HCT116 (cell line): Measurements from ENCODE around the gene EML1. TPM values are rescaled to one million over a fixed set of nuclear protein-coding genes. Genes with fewer than 3 reads are reported as not detected.

Source experiments
- ATAC-seq: fragments of 200-7000 bp; cut with Tn5 transposase; 2 replicates; pipeline ENCODE4 v1.9.1; 2020; ENCODE audit warnings: mild to moderate bottlenecking, moderate library complexity
- BruUV-seq: library from RNA; stranded (reverse); fragments of 400-500 nt; replicated peaks from 2 replicates; lab custom pipeline; 2021; lab: Mats Ljungman, UMichigan
- CTCF ChIA-PET: fragments of 300-600 bp; sonication (Branson Sonifier 250); formaldehyde crosslinking; loops from one replicate; lab custom pipeline; 2021; ENCODE audit warnings: antibody characterized with exemption; lab: Charles Lee
- POLR2A ChIA-PET: fragments of 300-600, 350-600 bp; sonication (Branson Sonifier 250); formaldehyde crosslinking; loops from one replicate; lab custom pipeline; 2021; ENCODE audit warnings: antibody characterized with exemption; lab: Charles Lee
- RAD21 ChIA-PET, 2 experiments: fragments of 300-600 bp; sonication (Branson Sonifier 250); formaldehyde crosslinking; loops; one replicate each; lab custom pipeline; 2023; ENCODE audit warnings: low total read pairs in 2 of 2; ENCODE audit not compliant: uncharacterized antibody in 2 of 2, unreplicated experiment in 2 of 2, low non-redundant PET in 1 of 2; lab: Charles Lee
- DNase-seq: peaks from one replicate; pipeline ENCODE4 v3.0.0-alpha.2; 2010; ENCODE audit warnings: low read depth, low spot score
- H2AFZ ChIP-seq: fragments of 200-600 bp; shearing (Covaris generic), sonication (generic); 2 replicates; pipeline ENCODE4 v1.6.1; 2017; ENCODE audit warnings: low read depth, mixed run types, mixed read lengths, antibody characterized with exemption, low read length; ENCODE audit not compliant: poor library complexity, severe bottlenecking
- H3K27ac ChIP-seq: 2 replicates; pipeline ENCODE4 v1.5.1; 2012; ENCODE audit warnings: low read depth, low read length
- H3K27me3 ChIP-seq: fragments of 200-600 bp; sonication (generic); 2 replicates; pipeline ENCODE4 v1.6.1; 2016; ENCODE audit warnings: mixed run types, low read length, mixed read lengths; ENCODE audit not compliant: insufficient read depth
- H3K36me3 ChIP-seq, 2 experiments: fragments of 200-500 bp in 1 of 2; fragments of 200-600 bp in 1 of 2; sonication (Bioruptor generic) in 1 of 2; sonication (generic) in 1 of 2; 2 replicates each; pipeline versions ENCODE4 v1.5.1 to v1.6.1; 2014 to 2016; ENCODE audit warnings: low read length in 2 of 2, inconsistent platforms in 1 of 2, mixed read lengths in 1 of 2, mixed run types in 1 of 2; ENCODE audit not compliant: insufficient read depth in 2 of 2, control insufficient read depth in 1 of 2
- H3K4me1 ChIP-seq, 2 experiments: fragments of 200-600 bp in 1 of 2; sonication (generic) in 1 of 2; 2 replicates each; pipeline versions ENCODE4 v1.5.1 to v1.6.1; 2012 to 2017; ENCODE audit warnings: low read length in 2 of 2, inconsistent platforms in 1 of 2, mild to moderate bottlenecking in 1 of 2, mixed read lengths in 1 of 2, mixed run types in 1 of 2, moderate library complexity in 1 of 2; ENCODE audit not compliant: insufficient read depth in 2 of 2, control insufficient read depth in 1 of 2
- H3K4me2 ChIP-seq: fragments of 200-600 bp; sonication (generic); 2 replicates; pipeline ENCODE4 v1.6.1; 2017; ENCODE audit warnings: mixed run types, low read length, mixed read lengths
- H3K4me3 ChIP-seq, 2 experiments: fragments of 200-600 bp in 1 of 2; sonication (generic) in 1 of 2; replicated peaks in 1 of 2; 2 replicates each; pipeline ENCODE4 v1.5.1; 2011 to 2016; ENCODE audit warnings: low read length in 2 of 2, control low read depth in 1 of 2, low read depth in 1 of 2, mild to moderate bottlenecking in 1 of 2, mixed read lengths in 1 of 2, mixed run types in 1 of 2
- H3K79me2 ChIP-seq: fragments of 200-600 bp; sonication (generic); 2 replicates; pipeline ENCODE4 v1.6.1; 2017; ENCODE audit warnings: mild to moderate bottlenecking, mixed run types, low read length, moderate library complexity, mixed read lengths; ENCODE audit not compliant: insufficient read depth
- H3K9ac ChIP-seq: fragments of 200-600 bp; sonication (generic); 2 replicates; pipeline ENCODE4 v1.6.1; 2016; ENCODE audit warnings: low read length, mixed read lengths
- H3K9me2 ChIP-seq: fragments of 200-600 bp; sonication (generic), shearing (Covaris generic); 2 replicates; pipeline ENCODE4 v1.6.1; 2017; ENCODE audit warnings: mixed run types, mild to moderate bottlenecking, moderate library complexity; ENCODE audit not compliant: insufficient read depth
- H3K9me3 ChIP-seq, 2 experiments: fragments of 200-500 bp in 1 of 2; fragments of 200-600 bp in 1 of 2; sonication (Bioruptor generic) in 1 of 2; sonication (generic) in 1 of 2; 2 replicates each; pipeline ENCODE4 v1.6.1; 2014 to 2017; ENCODE audit warnings: low read length in 2 of 2, mixed read lengths in 2 of 2, inconsistent platforms in 1 of 2, low read depth in 1 of 2, mild to moderate bottlenecking in 1 of 2, mixed run types in 1 of 2, moderate library complexity in 1 of 2; ENCODE audit not compliant: control insufficient read depth in 1 of 2, insufficient read depth in 1 of 2
- H4K20me1 ChIP-seq: fragments of 200-600 bp; sonication (generic), shearing (Covaris generic); 2 replicates; pipeline ENCODE4 v1.6.1; 2017; ENCODE audit warnings: mixed run types, mild to moderate bottlenecking, moderate library complexity; ENCODE audit not compliant: insufficient read depth
- CBX3 ChIP-seq: IDR thresholded peaks from 2 replicates; pipeline ENCODE4 v1.6.1; 2012; ENCODE audit warnings: low read depth
- CEBPB ChIP-seq: IDR thresholded peaks from 2 replicates; pipeline ENCODE4 v1.6.1; 2012; ENCODE audit warnings: low read depth
- EGR1 ChIP-seq: IDR thresholded peaks from 2 replicates; pipeline ENCODE4 v1.6.1; 2012; ENCODE audit warnings: low read depth
- ELF1 ChIP-seq: IDR thresholded peaks from 2 replicates; pipeline ENCODE4 v1.6.1; 2012; ENCODE audit warnings: low read depth, borderline replicate concordance
- EZH2phosphoT487 ChIP-seq: fragments of 200-600 bp; IDR thresholded peaks from 2 replicates; pipeline ENCODE4 v1.6.1; 2018; ENCODE audit warnings: antibody characterized with exemption, borderline replicate concordance
- FOSL1 ChIP-seq: IDR thresholded peaks from 2 replicates; pipeline ENCODE4 v1.6.1; 2012; ENCODE audit warnings: low read depth
- JUND ChIP-seq: IDR thresholded peaks from 2 replicates; pipeline ENCODE4 v1.6.1; 2012
- POLR2A ChIP-seq: IDR thresholded peaks from 2 replicates; pipeline ENCODE4 v1.7.0; 2011; ENCODE audit warnings: borderline replicate concordance; ENCODE audit not compliant: insufficient read depth, insufficient read length; ENCODE audit errors: extremely low read depth
- POLR2AphosphoS5 ChIP-seq: IDR thresholded peaks from 2 replicates; pipeline ENCODE4 v1.6.1; 2011; ENCODE audit warnings: mild to moderate bottlenecking, low read depth, low read length, moderate library complexity
- RAD21 ChIP-seq: IDR thresholded peaks from 2 replicates; pipeline ENCODE4 v1.6.1; 2012; ENCODE audit warnings: low read depth, mild to moderate bottlenecking
- SP1 ChIP-seq: IDR thresholded peaks from 2 replicates; pipeline ENCODE4 v1.6.1; 2012; ENCODE audit warnings: low read depth
- YY1 ChIP-seq: IDR thresholded peaks from 2 replicates; pipeline ENCODE4 v1.6.1; 2011; ENCODE audit warnings: low read length, low read depth, moderate library complexity, mild to moderate bottlenecking; ENCODE audit not compliant: insufficient replicate concordance; ENCODE audit errors: extremely low read depth
- ZFX ChIP-seq: fragments of 450-650 bp; IDR thresholded peaks from 2 replicates; pipeline ENCODE4 v1.6.1; 2017
- ZNF274 ChIP-seq: fragments of 200-500 bp; sonication (Bioruptor generic); IDR thresholded peaks from 2 replicates; pipeline ENCODE4 v1.6.1; 2014; ENCODE audit warnings: mild to moderate bottlenecking, low read depth, low read length, inconsistent platforms
- intact Hi-C: fragments of 100-400 bp; cut with micrococcal nuclease; formaldehyde crosslinking; loops from 2 replicates; pipeline ENCODE4 v1.10.0; 2022
- total RNA-seq: library from RNA; stranded (reverse); gene quantifications from one replicate; pipeline ENCODE4 v1.2.1, GENCODE V29; 2021; ENCODE audit not compliant: unreplicated experiment
- TF ChIP-seq, protein P1 (sequence below): IDR thresholded peaks from 2 replicates; pipeline ENCODE4 v1.6.1; 2012
- TF ChIP-seq, protein P2 (sequence below): IDR thresholded peaks from 2 replicates; pipeline ENCODE4 v1.6.1; 2011; ENCODE audit warnings: mild to moderate bottlenecking, low read length, moderate library complexity; ENCODE audit not compliant: insufficient replicate concordance; ENCODE audit errors: extremely low read depth

EML1 gene
- total RNA-seq, 1 experiment from 2014 or later = 7.4 TPM

DNA sequence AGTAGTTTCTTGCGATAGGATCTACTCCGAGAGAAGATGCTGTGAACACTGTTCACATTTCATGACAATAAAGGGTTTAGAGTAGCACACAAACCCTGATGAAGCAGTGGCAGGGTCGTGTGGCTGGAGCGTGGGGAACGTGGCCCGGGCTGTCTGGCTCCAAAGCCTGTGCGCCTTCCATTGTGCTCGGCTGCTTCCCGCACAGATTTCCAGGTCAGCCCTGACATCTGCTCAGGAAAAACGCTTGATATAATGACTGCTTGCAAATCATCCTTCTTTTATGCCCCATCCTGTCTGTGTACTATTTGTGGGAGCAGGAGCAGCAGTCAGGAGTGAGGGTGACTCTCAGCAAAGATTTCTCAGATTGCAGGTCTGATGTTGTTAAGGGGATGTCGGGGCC is 78.6 kb downstream of the EML1 start:
- ChIA-PET POLR2A (no interaction called here), RAD21 (no interaction called here), CTCF (no interaction called here)
- DNase-seq (no peak), ATAC-seq (no peak)
- no peak overlapping the region for H3K27ac ChIP-seq
- no peak overlapping the region for H3K4me3 ChIP-seq
- H3K9me2 ChIP-seq = no peaks in the 10 kb centered on the region
- no peaks in the 10 kb centered on the region for H3K9me3 ChIP-seq
- no TSS peak for BruUV-seq
- H3K79me2 ChIP-seq = no peaks in the 10 kb centered on the region
- no peak overlapping the region for H2AFZ ChIP-seq
- no peaks in the 10 kb centered on the region for H3K36me3 ChIP-seq
- peaks cover 21% of the 10 kb centered on the region for H3K27me3 ChIP-seq
- no peaks in the 10 kb centered on the region for H4K20me1 ChIP-seq
- TF ChIP-seq EGR1 = no peak
- TF ChIP-seq RAD21 = no peak
- TF ChIP-seq, protein P1, sequence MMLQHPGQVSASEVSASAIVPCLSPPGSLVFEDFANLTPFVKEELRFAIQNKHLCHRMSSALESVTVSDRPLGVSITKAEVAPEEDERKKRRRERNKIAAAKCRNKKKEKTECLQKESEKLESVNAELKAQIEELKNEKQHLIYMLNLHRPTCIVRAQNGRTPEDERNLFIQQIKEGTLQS = no peak
- TF ChIP-seq SP1 = no peak
- no peak for TF ChIP-seq FOSL1
- TF ChIP-seq ELF1 = no peak
- no peak for TF ChIP-seq POLR2A
- no peak for TF ChIP-seq ZNF274
- no peak overlapping the region for H3K9ac ChIP-seq
- intact Hi-C loops = no loop called here
- no peak overlapping the region for H3K4me2 ChIP-seq
- no peaks in the 10 kb centered on the region for H3K4me1 ChIP-seq

DNA sequence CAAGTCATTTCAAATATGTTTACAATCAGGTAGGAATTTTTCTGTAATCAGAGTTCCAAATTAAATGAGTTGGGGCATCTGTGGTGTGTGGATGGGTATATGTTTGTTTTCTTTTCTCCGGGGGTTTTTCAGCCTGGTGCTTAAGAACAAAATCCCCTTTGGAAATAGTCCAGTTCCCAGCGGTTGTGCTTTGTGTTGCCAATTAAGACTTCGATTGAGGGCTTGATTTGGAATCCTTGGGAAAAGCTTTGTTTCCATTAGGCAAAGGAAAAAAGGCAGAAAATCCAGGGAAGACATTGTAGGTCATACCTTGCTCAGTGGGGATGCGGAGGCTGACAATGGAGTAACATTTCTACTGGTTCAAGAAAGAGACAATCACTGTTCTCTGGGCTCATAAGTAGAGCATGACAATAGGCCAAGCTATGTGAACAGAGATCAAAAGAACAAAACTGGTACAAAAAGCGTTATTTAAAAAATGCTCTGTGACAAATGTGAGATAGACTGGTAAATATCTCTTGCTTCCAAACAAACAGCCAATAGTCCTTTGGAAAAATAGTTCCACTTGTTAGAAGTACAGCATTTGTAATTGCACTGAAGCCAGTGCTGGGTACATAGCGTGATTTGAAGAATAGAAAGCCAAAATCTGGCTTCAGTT is 79.7 kb downstream of the EML1 start:
- no peaks in the 10 kb centered on the region for H3K36me3 ChIP-seq
- H3K4me3 ChIP-seq = no peak overlapping the region
- ChIA-PET CTCF (no interaction called here), POLR2A (no interaction called here), RAD21 (no interaction called here)
- intact Hi-C loops = no loop called here
- no TSS peak for BruUV-seq
- no peak overlapping the region for H3K27ac ChIP-seq
- no peak overlapping the region for H3K9ac ChIP-seq
- H3K4me2 ChIP-seq = no peak overlapping the region
- no peaks in the 10 kb centered on the region for H3K79me2 ChIP-seq
- no peaks in the 10 kb centered on the region for H3K4me1 ChIP-seq
- DNase-seq (no peak), ATAC-seq (no peak)
- no peak overlapping the region for H2AFZ ChIP-seq
- no peaks in the 10 kb centered on the region for H4K20me1 ChIP-seq
- no peaks in the 10 kb centered on the region for H3K9me3 ChIP-seq
- peaks cover 21% of the 10 kb centered on the region for H3K27me3 ChIP-seq
- H3K9me2 ChIP-seq = no peaks in the 10 kb centered on the region
- no peak for TF ChIP-seq JUND
- TF ChIP-seq, protein P1 = no peak
- TF ChIP-seq CBX3 = no peak
- no peak for TF ChIP-seq POLR2A
- no peak for TF ChIP-seq EZH2phosphoT487
- no peak for TF ChIP-seq CEBPB
- no peak for TF ChIP-seq ZFX
- no peak for TF ChIP-seq YY1
- TF ChIP-seq ELF1 = no peak
- TF ChIP-seq, protein P2, sequence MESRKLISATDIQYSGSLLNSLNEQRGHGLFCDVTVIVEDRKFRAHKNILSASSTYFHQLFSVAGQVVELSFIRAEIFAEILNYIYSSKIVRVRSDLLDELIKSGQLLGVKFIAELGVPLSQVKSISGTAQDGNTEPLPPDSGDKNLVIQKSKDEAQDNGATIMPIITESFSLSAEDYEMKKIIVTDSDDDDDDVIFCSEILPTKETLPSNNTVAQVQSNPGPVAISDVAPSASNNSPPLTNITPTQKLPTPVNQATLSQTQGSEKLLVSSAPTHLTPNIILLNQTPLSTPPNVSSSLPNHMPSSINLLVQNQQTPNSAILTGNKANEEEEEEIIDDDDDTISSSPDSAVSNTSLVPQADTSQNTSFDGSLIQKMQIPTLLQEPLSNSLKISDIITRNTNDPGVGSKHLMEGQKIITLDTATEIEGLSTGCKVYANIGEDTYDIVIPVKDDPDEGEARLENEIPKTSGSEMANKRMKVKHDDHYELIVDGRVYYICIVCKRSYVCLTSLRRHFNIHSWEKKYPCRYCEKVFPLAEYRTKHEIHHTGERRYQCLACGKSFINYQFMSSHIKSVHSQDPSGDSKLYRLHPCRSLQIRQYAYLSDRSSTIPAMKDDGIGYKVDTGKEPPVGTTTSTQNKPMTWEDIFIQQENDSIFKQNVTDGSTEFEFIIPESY = no peak
- no peak for TF ChIP-seq POLR2AphosphoS5
- TF ChIP-seq SP1 = no peak
- TF ChIP-seq EGR1 = no peak
- TF ChIP-seq FOSL1 = no peak
